Stomach smooth muscle (tissue), 2 donors: ENCODE measurements around the gene PHACTR2.
"Not testable (repeated sequence)": the region's sequence is repeated elsewhere in the genome, so short reads cannot be mapped to it uniquely, and the experiment has no call there.

ENCODE experiments used
- H3K27ac ChIP-seq: one replicate; pipeline ENCODE4 v1.7.0; 2013; ENCODE audit warnings: mild to moderate bottlenecking, low read length, inconsistent platforms
- H3K27me3 ChIP-seq, 2 donors: one replicate each; pipeline ENCODE4 v1.7.0; 2013; ENCODE audit warnings: low read length in 2 of 2; ENCODE audit not compliant: insufficient read depth in 2 of 2, control insufficient read depth in 1 of 2
- H3K36me3 ChIP-seq, 2 donors: one replicate each; pipeline ENCODE4 v1.7.0; 2013; ENCODE audit warnings: low read length in 2 of 2; ENCODE audit not compliant: control insufficient read depth in 2 of 2, insufficient read depth in 2 of 2
- H3K4me1 ChIP-seq: one replicate; pipeline ENCODE4 v1.7.0; 2013; ENCODE audit warnings: low read length; ENCODE audit not compliant: control insufficient read depth, insufficient read depth
- H3K4me3 ChIP-seq, 2 donors: one replicate each; pipeline ENCODE4 v1.7.0; 2013; ENCODE audit warnings: low read length in 2 of 2
- H3K9ac ChIP-seq, 2 donors: one replicate each; pipeline ENCODE4 v1.7.0; 2013; ENCODE audit warnings: low read length in 2 of 2, mild to moderate bottlenecking in 1 of 2
- H3K9me3 ChIP-seq, 2 donors: one replicate each; pipeline ENCODE4 v1.7.0; 2013; ENCODE audit warnings: low read length in 2 of 2; ENCODE audit not compliant: control insufficient read depth in 2 of 2
- donor health status: healthy.
- donor health status: Pancreatic carcinoma.

Gene PHACTR2

DNA sequence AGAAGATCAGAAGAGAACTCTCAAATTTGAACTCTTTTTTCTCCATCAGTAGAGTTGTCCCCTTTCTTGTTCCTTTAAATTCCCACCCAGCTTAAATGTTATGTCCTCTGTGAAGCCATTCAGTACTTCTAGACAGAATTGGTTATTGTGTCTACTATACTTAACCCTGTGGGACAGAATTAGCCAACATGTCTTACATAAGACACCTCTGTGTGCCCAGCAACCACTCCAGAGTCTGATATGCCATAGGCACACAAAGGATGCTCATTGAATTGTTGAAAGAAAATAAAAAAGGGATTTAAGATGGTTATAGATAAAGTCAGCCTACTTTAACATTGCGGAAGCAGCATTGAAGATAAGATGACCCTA, 88.4 kb downstream of the PHACTR2 start:
- Histone ChIP-seq H3K9ac (no peak overlapping the region), H3K36me3 (peaks cover 6 to 9% of the 10 kb centered on the region in 2 donors), H3K27me3 (no peaks in the 10 kb centered on the region), H3K27ac (no peak overlapping the region), H3K9me3 (no peaks in the 10 kb centered on the region), H3K4me1 (no peaks in the 10 kb centered on the region), H3K4me3 (no peak overlapping the region)

DNA sequence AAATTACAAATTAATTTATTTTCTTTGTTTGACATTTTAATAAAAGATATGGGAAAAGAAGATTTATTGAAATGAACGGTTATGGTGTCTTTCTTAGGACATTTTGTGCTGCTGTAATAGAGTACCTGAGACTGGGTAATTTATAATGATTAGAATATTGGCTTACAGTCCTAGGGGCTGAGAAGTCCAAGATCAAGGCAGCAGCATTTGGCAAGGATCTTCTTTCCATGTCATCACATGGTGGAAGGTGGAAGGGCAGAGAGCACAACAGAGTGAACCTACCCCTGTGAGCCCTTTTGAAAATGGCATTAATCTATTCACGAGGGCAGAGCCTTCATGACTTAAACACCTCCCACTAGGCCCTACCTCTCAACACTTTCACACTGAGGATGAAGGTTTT, 89.7 kb downstream of the PHACTR2 start:
- Histone ChIP-seq H3K27ac (no peak overlapping the region), H3K9ac (no peak overlapping the region), H3K36me3 (peaks cover 6 to 9% of the 10 kb centered on the region in 2 donors), H3K4me1 (peaks cover 9% of the 10 kb centered on the region), H3K4me3 (no peak overlapping the region), H3K27me3 (no peaks in the 10 kb centered on the region), H3K9me3 (no peaks in the 10 kb centered on the region)

DNA sequence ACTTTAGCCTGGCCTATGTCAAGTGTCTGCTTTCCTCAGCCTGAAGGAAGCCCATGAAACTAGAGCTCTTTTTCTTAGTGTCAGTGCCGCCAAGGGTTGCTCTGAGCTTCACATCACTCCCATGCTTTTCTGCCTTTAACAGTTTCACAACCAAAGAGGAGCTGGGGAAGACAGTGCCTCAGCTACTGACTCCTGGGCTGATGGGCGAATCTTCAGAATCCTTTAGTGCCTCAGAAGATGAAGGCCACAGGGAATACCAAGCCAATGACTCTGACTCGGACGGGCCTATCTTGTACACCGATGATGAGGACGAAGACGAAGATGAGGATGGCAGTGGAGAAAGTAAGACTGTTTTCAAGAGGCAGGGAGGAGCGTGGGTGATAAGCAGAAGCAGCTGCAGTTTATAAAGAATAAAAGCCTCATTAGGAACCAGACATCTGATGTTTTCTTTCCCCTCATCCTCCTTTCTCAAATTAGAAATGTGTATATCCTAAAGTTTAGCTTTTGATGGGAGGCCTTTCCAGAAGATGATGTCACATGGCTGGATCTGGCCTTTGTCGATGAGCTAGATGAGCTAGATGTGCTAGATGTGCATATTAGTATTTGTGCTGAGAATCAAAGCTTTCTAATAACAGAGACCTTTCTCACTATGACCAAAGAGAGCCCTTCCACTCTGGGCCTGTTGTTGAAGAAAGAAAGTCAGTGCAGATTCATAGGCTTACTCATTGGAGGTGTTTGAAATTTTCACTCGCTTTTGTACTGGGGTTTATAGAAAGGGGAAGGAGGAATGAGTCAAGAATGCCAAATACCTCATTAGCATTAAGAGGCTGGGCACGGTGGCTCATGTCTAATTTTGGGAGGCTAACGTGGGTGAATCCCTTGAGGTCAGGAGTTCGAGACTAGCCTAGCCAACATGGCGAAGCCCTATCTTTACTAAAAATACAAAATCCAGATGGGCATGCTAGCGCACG, 94.6 kb downstream of the PHACTR2 start:
- Histone ChIP-seq H3K36me3 (peaks cover 0 to 3% of the 10 kb centered on the region in 2 donors), H3K27me3 (no peaks in the 10 kb centered on the region), H3K27ac (peak overlapping the region; percentile 80), H3K4me1 (peaks cover 33% of the 10 kb centered on the region), H3K9ac (peak overlapping the region; percentile 19 to 30), H3K4me3 (peak overlapping the region in 1 of 2 donors; percentile 17), H3K9me3 (no peaks in the 10 kb centered on the region)

DNA sequence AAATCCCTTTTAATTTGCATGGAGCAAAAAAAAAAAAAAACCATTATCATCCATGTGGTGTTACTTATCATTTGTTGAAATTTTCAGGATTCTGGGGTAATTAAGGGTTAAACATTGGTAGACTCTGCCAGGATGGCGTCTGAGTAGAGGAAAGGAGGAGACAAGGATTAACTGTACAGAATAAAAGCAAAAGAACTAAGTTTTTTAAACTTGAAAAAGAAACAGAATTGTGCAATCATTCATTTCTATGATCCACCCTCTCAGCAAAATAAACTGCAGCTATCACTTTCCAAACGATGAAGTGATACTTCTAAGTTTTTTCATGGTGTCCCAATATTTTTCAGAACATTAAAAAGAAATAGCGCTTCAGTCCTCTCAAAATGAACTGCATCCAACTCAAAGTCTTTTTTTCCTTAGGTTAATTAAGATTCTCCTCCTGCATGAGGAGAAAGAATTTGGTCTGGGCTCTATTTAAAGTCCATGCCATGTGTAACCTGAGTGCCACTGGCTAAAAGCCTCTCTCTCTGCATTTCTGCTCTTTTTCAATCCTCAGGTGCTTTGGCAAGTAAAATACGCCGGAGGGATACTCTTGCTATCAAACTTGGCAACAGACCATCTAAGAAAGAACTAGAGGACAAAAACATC, 95.9 kb downstream of the PHACTR2 start:
- Histone ChIP-seq H3K36me3 (peaks cover 0 to 3% of the 10 kb centered on the region in 2 donors), H3K27me3 (no peaks in the 10 kb centered on the region), H3K9me3 (no peaks in the 10 kb centered on the region), H3K27ac (peak overlapping the region; percentile 80), H3K4me3 (peak overlapping the region; percentile 6 to 35), H3K9ac (no peak overlapping the region), H3K4me1 (peaks cover 33% of the 10 kb centered on the region)

DNA sequence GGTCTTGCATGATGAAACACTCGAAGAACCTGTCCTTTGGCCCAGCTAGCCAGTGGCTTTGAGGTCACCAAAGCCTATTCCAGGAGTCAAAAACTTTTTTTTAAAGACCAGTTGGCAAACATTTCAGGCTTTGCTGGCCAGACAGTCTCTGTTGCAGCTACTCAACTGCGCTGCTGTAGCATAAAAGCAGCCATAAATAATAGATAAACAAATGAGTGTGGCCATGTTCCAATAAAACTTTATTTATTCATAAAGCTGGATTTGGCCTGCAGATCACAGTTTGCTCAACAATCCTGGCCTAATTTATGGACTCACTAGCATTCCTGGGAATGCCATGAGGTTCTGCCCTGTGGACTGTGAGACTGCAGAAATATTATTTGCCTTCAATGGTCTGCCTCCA, 96.6 kb downstream of the PHACTR2 start:
- H3K9me3 ChIP-seq: no peaks in the 10 kb centered on the region
- H3K27ac ChIP-seq: peak overlapping the region; percentile 80
- H3K36me3 ChIP-seq: peaks cover 0 to 3% of the 10 kb centered on the region in 2 donors
- H3K4me3 ChIP-seq: peak overlapping the region; percentile 6 to 35
- H3K27me3 ChIP-seq: no peaks in the 10 kb centered on the region
- peaks cover 33% of the 10 kb centered on the region for H3K4me1 ChIP-seq
- no peak overlapping the region for H3K9ac ChIP-seq

DNA sequence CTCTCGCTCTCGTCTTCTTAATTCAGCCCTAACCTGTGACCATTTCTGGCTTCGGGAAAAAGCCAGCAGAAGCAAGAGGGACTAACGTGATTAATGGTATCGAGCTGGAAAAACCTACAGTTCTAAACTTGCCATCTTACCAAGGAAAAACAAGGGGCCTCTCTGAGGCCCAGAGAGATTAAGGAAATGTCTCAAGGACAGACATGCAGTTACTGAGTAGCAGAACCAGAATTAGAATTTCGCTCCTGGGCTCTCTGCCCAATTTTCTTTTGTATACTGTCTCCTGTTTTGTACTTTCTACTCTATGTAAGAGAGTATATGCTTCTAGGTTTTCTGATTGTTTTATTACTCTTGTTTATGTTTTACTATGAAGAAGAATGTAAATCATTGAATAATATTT, 97.6 kb downstream of the PHACTR2 start:
- Histone ChIP-seq H3K27ac (peak overlapping the region; percentile 80), H3K9ac (peak overlapping the region in 1 of 2 donors; percentile 17), H3K4me1 (peaks cover 33% of the 10 kb centered on the region), H3K36me3 (peaks cover 0 to 3% of the 10 kb centered on the region in 2 donors), H3K9me3 (no peaks in the 10 kb centered on the region), H3K27me3 (no peaks in the 10 kb centered on the region), H3K4me3 (peak overlapping the region in 1 of 2 donors; percentile 35)

DNA sequence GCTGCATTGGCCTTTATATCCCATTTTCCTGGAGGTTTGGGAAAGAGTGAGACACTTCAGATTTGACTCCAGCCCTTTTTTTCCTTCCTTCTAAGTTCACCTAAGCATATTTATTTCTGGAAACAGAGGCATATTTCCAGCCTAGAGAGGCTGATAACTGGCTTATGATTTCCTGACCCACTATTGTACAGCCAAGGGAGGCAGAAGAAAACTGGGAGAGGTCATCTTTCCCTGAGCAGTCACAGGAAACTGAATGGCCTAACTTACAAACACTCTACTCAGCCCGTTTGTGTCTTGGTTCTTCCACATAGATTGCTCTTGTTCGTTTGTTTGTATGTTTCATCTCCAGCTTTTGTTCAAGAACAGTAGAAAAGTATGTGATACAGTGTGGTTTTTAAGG, 101.2 kb downstream of the PHACTR2 start:
- no peak overlapping the region for H3K9ac ChIP-seq
- H3K27me3 ChIP-seq: no peaks in the 10 kb centered on the region
- no peak overlapping the region for H3K4me3 ChIP-seq
- no peak overlapping the region for H3K27ac ChIP-seq
- peaks cover 0 to 3% of the 10 kb centered on the region in 2 donors for H3K36me3 ChIP-seq
- H3K4me1 ChIP-seq: peaks cover 15% of the 10 kb centered on the region
- no peaks in the 10 kb centered on the region for H3K9me3 ChIP-seq

DNA sequence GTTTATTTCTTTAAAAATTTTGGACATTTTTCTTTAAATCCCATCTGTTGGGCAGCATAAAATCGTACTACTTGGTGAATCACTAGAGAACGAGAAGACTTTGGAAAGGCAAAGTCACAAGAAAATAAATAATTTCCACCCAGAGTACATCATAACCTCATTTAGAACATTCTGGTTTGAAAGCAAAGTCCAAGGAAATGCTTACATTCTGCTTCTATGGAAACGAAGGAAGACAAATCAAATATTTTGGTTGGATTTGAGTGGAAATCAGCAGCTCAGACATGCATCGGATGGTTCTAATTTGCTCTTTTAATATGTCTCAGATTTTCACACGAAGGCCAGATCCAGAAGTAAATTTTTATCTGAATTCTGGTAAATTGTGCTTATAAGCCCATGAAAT, 104.7 kb downstream of the PHACTR2 start:
- no peak overlapping the region for H3K4me3 ChIP-seq
- H3K9ac ChIP-seq: no peak overlapping the region
- H3K36me3 ChIP-seq: peaks cover 3 to 4% of the 10 kb centered on the region in 2 donors
- H3K9me3 ChIP-seq: no peaks in the 10 kb centered on the region
- H3K27ac ChIP-seq: no peak overlapping the region
- H3K4me1 ChIP-seq: no peaks in the 10 kb centered on the region
- no peaks in the 10 kb centered on the region for H3K27me3 ChIP-seq

DNA sequence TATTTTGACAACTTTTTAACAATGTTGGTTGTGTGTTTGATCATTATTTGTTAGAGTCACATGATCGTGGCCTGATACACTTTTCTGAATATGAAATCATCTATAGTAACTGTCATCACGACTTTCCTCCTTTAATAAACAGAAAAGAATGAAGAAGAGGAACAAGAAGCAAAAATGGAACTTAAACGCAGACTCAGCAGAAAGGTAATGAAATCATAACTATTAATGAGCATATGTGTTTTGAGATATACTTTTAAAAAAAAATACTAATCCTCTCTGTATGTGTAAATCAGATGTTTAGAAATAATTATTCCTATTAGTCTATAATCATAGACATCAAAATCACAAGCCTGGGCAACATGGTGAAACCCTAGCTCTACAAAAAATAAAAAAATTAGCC, 105.3 kb downstream of the PHACTR2 start:
- Histone ChIP-seq H3K9me3 (no peaks in the 10 kb centered on the region), H3K27ac (no peak overlapping the region), H3K27me3 (no peaks in the 10 kb centered on the region), H3K4me1 (no peaks in the 10 kb centered on the region), H3K4me3 (no peak overlapping the region), H3K9ac (no peak overlapping the region), H3K36me3 (peaks cover 3 to 4% of the 10 kb centered on the region in 2 donors)

DNA sequence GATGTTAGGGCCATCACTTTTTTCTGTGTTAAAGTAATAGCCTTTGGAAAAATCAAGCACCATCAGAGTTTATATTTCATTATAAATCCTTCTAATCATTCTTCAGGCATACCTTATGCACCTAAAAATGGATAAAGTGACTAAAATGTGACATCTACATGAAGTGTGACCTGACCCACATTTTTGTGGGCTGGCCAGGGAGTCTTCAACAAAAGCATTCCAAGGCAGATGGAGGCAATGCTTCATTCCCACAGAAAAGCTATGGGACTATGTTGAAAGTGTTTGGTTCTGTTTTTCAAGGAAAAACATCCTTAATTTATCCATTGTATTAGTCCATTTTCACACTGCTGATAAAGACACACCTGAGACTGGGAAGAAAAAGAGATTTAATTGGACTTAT, 106.6 kb downstream of the PHACTR2 start:
- Histone ChIP-seq H3K4me1 (no peaks in the 10 kb centered on the region), H3K9me3 (no peaks in the 10 kb centered on the region), H3K9ac (no peak overlapping the region), H3K36me3 (peaks cover 6 to 8% of the 10 kb centered on the region in 2 donors), H3K27me3 (no peaks in the 10 kb centered on the region), H3K27ac (no peak overlapping the region), H3K4me3 (no peak overlapping the region)

DNA sequence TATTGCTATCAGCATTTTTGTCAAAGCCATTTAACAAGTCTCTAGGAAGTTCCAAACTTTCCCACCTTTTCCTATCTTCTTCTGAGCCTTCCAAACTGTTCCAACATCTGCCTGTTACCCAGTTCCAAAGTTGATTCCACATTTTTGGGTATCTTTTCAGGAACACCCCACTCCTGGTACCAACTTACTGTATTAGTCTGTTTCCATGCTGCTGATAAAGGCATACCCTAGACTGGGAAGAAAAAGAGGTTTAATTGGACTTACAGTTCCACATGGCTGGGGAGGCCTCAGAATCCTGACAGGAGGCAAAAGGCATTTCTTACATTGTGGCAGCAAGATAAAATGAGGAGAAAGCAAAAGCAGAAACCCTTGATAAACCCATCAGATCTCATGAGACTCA, 108.6 kb downstream of the PHACTR2 start:
- not testable (repeated sequence) for H3K27ac ChIP-seq, H3K9ac ChIP-seq, H3K4me1 ChIP-seq, H3K4me3 ChIP-seq, H3K27me3 ChIP-seq, H3K9me3 ChIP-seq
- peaks cover 10 to 13% of the 10 kb centered on the region in 2 donors for H3K36me3 ChIP-seq
